T-helper 1 cell treated with Interleukin-12 subunit alpha and Interleukin-12 subunit beta and Interleukin-4 antibody, amounts not matched to agents 30 ng/mL and 1 ng/mL, for 36 hours (primary cell): ENCODE measurements around the gene COMMD4. TPM values are rescaled to one million over a fixed set of nuclear protein-coding genes. Genes with fewer than 3 reads are reported as not detected.

ENCODE experiments used
- intact Hi-C: fragments of 100-400 bp; cut with micrococcal nuclease; formaldehyde crosslinking; loops from one replicate; pipeline ENCODE4 v1.15.1; 2024
- total RNA-seq: library from RNA; stranded (reverse); gene quantifications from 2 replicates; pipeline ENCODE4 v1.2.3, GENCODE V29; 2022

COMMD4 gene
- total RNA-seq, 1 donor from 2014 or later = 87.3 TPM

- intact Hi-C loops = no loop called here
Measured at GRCh38 chr15:75355369-75355768, 19.5 kb downstream of the COMMD4 start.

- intact Hi-C loops = no loop called here
Measured at GRCh38 chr15:75356006-75356405, 20.1 kb downstream of the COMMD4 start.

- intact Hi-C loops = no loop called here
Measured at GRCh38 chr15:75356517-75356916, 20.7 kb downstream of the COMMD4 start.

- intact Hi-C loops = no loop called here
Measured at GRCh38 chr15:75357976-75358673, 22.3 kb downstream of the COMMD4 start.

- intact Hi-C loops = no loop called here
Measured at GRCh38 chr15:75358771-75359536, 23.1 kb downstream of the COMMD4 start.

GRCh38 chr15:75359537-75360250 lies 23.8 kb downstream of the COMMD4 start:
- intact Hi-C loops = loop anchor here (10.0 kb wide), 1 partner anchor 545 kb away; the partner anchor contains the start of gene FBXO22

- intact Hi-C loops = loop anchor here (10.0 kb wide), 1 partner anchor 544 kb away; the partner anchor contains the start of gene FBXO22
Measured at GRCh38 chr15:75360391-75360790, 24.5 kb downstream of the COMMD4 start.

- intact Hi-C loops = loop anchor here (10.0 kb wide), 1 partner anchor 544 kb away; the partner anchor contains the start of gene FBXO22
Measured at GRCh38 chr15:75360856-75361255, 25.0 kb downstream of the COMMD4 start.

GRCh38 chr15:75361361-75361988 lies 25.6 kb downstream of the COMMD4 start:
- intact Hi-C loops = loop anchor here (10.0 kb wide), 1 partner anchor 543 kb away; the partner anchor contains the start of gene FBXO22

GRCh38 chr15:75361989-75362641 lies 26.3 kb downstream of the COMMD4 start:
- intact Hi-C loops = loop anchor here (10.0 kb wide), 1 partner anchor 543 kb away; the partner anchor contains the start of gene FBXO22

- intact Hi-C loops = loop anchor here (10.0 kb wide), 1 partner anchor 542 kb away; the partner anchor contains the start of gene FBXO22
Measured at GRCh38 chr15:75362642-75363249, 26.9 kb downstream of the COMMD4 start.

- intact Hi-C loops = loop anchor here (10.0 kb wide), 1 partner anchor 541 kb away; the partner anchor contains the start of gene FBXO22
Measured at GRCh38 chr15:75363786-75364185, 27.9 kb downstream of the COMMD4 start.

- intact Hi-C loops = loop anchor here (5.0 to 10.0 kb wide), 2 partner anchors 540 to 578 kb away; partner anchors contain the start of gene FBXO22
Measured at GRCh38 chr15:75364881-75365280, 29.0 kb downstream of the COMMD4 start.

- intact Hi-C loops = loop anchor here (5.0 to 10.0 kb wide), 2 partner anchors 539 to 579 kb away; partner anchors contain the start of gene FBXO22
Measured at GRCh38 chr15:75366163-75366562, 30.3 kb downstream of the COMMD4 start.

GRCh38 chr15:75367006-75367405 lies 31.1 kb downstream of the COMMD4 start:
- intact Hi-C loops = loop anchor here (1.0 to 10.0 kb wide), 4 partner anchors 273 to 580 kb away; partner anchors contain the start of genes FBXO22 and IMP3

- intact Hi-C loops = loop anchor here (1.0 to 10.0 kb wide), 4 partner anchors 273 to 580 kb away; partner anchors contain the start of genes FBXO22 and IMP3
Measured at GRCh38 chr15:75367406-75367912, 31.6 kb downstream of the COMMD4 start.

- intact Hi-C loops = loop anchor here (1.0 to 10.0 kb wide), 14 partner anchors 18 to 827 kb away; partner anchors contain the start of genes ARID3B, COMMD4, FBXO22 and IMP3
Measured at GRCh38 chr15:75367913-75368688, 32.2 kb downstream of the COMMD4 start, which contains the start of gene MAN2C1. MAN2C1 (minus strand) TSS chr15:75368607; CDS start chr15:75368583, 24 bp downstream.

GRCh38 chr15:75368689-75369239 lies 32.9 kb downstream of the COMMD4 start:
- intact Hi-C loops = loop anchor here (1.0 to 10.0 kb wide), 12 partner anchors 18 to 828 kb away; partner anchors contain the start of genes ARID3B, COMMD4, FBXO22 and PPCDC
